Right renal pelvis (tissue), 4 donors: ENCODE results near the gene SLC24A3. TPM values are rescaled to one million over a fixed set of nuclear protein-coding genes. Genes with fewer than 3 reads are reported as not detected.

ENCODE experiments used
- DNase-seq, 4 donors: peaks; one replicate each; pipeline ENCODE4 v3.0.0-alpha.2; 2013; ENCODE audit warnings: low read depth in 4 of 4, low spot score in 3 of 4, missing footprints in 1 of 4
- polyA plus RNA-seq, 4 donors: library from polyadenylated mRNA; unstranded; fragments of 120-200 nt; gene quantifications; one replicate each; pipeline ENCODE4 v1.2.1, GENCODE V29; 2013; ENCODE audit not compliant: insufficient read length in 4 of 4

The SLC24A3 gene
- polyA plus RNA-seq, 4 donors = 4.5 to 5.9 (median 4.6) TPM

GRCh38 chr20:19492116-19492515, 279.7 kb downstream of the SLC24A3 start:
- no peak for DNase-seq

- no peak for DNase-seq
These were observed 280.4 kb downstream of the SLC24A3 start for GRCh38 chr20:19492687-19493336.

- no peak for DNase-seq
These were observed 281.5 kb downstream of the SLC24A3 start for GRCh38 chr20:19493794-19494495.

GRCh38 chr20:19495905-19496703, 283.7 kb downstream of the SLC24A3 start:
- DNase-seq = no peak

GRCh38 chr20:19497064-19497463, 284.6 kb downstream of the SLC24A3 start:
- DNase-seq = no peak

GRCh38 chr20:19498756-19499155, 286.3 kb downstream of the SLC24A3 start:
- DNase-seq = no peak

- no peak for DNase-seq
These were observed 289.2 kb downstream of the SLC24A3 start for GRCh38 chr20:19501476-19502115.

GRCh38 chr20:19502169-19502568, 289.7 kb downstream of the SLC24A3 start:
- no peak for DNase-seq

GRCh38 chr20:19504251-19504650, 291.8 kb downstream of the SLC24A3 start:
- DNase-seq = no peak

GRCh38 chr20:19506021-19506420, 293.6 kb downstream of the SLC24A3 start:
- DNase-seq = no peak

- DNase-seq = no peak
These were observed 296.0 kb downstream of the SLC24A3 start for GRCh38 chr20:19508449-19508848.

- no peak for DNase-seq
These were observed 298.2 kb downstream of the SLC24A3 start for GRCh38 chr20:19510611-19511010.

- no peak for DNase-seq
These were observed 299.5 kb downstream of the SLC24A3 start for GRCh38 chr20:19511931-19512330.

- no peak for DNase-seq
These were observed 300.6 kb downstream of the SLC24A3 start for GRCh38 chr20:19512886-19513677.

- no peak for DNase-seq
These were observed 302.6 kb downstream of the SLC24A3 start for GRCh38 chr20:19515074-19515473.

GRCh38 chr20:19519466-19519865, 307.0 kb downstream of the SLC24A3 start:
- no peak for DNase-seq

- no peak for DNase-seq
These were observed 307.8 kb downstream of the SLC24A3 start for GRCh38 chr20:19520261-19520660.

GRCh38 chr20:19522071-19522801, 309.8 kb downstream of the SLC24A3 start:
- no peak for DNase-seq

GRCh38 chr20:19522836-19523590, 310.6 kb downstream of the SLC24A3 start:
- DNase-seq = no peak
